OCI-LY7 (cell line): ENCODE data around the gene LRRFIP2. TPM values are rescaled to one million over a fixed set of nuclear protein-coding genes. Genes with fewer than 3 reads are reported as not detected.

Experiments
- BruUV-seq: library from RNA; stranded (reverse); fragments of 400-500 nt; replicated peaks from 2 replicates; lab custom pipeline; 2021; lab: Mats Ljungman, UMichigan
- CTCF ChIA-PET: fragments of 300-600 bp; sonication (Branson Sonifier 250); formaldehyde crosslinking; loops from one replicate; lab custom pipeline; 2022; ENCODE audit warnings: antibody characterized with exemption; ENCODE audit not compliant: unreplicated experiment; lab: Charles Lee
- POLR2A ChIA-PET: fragments of 300-600 bp; sonication (Branson Sonifier 250); formaldehyde crosslinking; loops from one replicate; lab custom pipeline; 2022; ENCODE audit warnings: antibody characterized with exemption; lab: Charles Lee
- DNase-seq: peaks from one replicate; pipeline ENCODE4 v3.0.0-alpha.2; 2015; ENCODE audit warnings: low spot score
- H2AFZ ChIP-seq: fragments of 200-600 bp; sonication (generic), shearing (Covaris generic); 2 replicates; pipeline ENCODE4 v1.6.1; 2014; ENCODE audit warnings: mild to moderate bottlenecking, antibody characterized with exemption, low read length, moderate library complexity
- H3K27ac ChIP-seq: fragments of 200-600 bp; sonication (generic); 2 replicates; pipeline ENCODE4 v1.5.1; 2014; ENCODE audit warnings: mixed run types, low read depth, mild to moderate bottlenecking, moderate library complexity, low read length, inconsistent platforms; ENCODE audit not compliant: poor library complexity, severe bottlenecking
- H3K36me3 ChIP-seq: fragments of 200-600 bp; sonication (generic); 2 replicates; pipeline ENCODE4 v1.6.1; 2014; ENCODE audit warnings: mild to moderate bottlenecking, antibody characterized with exemption, low read length, moderate library complexity, mixed read lengths; ENCODE audit not compliant: insufficient read depth
- H3K4me1 ChIP-seq: fragments of 200-600 bp; sonication (generic); 2 replicates; pipeline ENCODE4 v1.5.1; 2014; ENCODE audit warnings: mild to moderate bottlenecking, low read length; ENCODE audit not compliant: insufficient read depth, poor library complexity, severe bottlenecking
- H3K4me2 ChIP-seq: fragments of 200-600 bp; sonication (generic); 2 replicates; pipeline ENCODE4 v1.6.1; 2014; ENCODE audit warnings: mild to moderate bottlenecking, low read length
- H3K4me3 ChIP-seq: fragments of 200-600 bp; sonication (generic); 2 replicates; pipeline ENCODE4 v1.5.1; 2014; ENCODE audit warnings: mild to moderate bottlenecking, low read depth, low read length; ENCODE audit not compliant: poor library complexity, severe bottlenecking
- H3K79me2 ChIP-seq: fragments of 200-600 bp; sonication (generic); 2 replicates; pipeline ENCODE4 v1.6.1; 2016; ENCODE audit warnings: low read depth, mild to moderate bottlenecking, low read length, moderate library complexity, mixed read lengths; ENCODE audit not compliant: insufficient read depth
- H3K9me2 ChIP-seq: fragments of 200-600 bp; sonication (generic); 2 replicates; pipeline ENCODE4 v1.6.1; 2016; ENCODE audit warnings: mild to moderate bottlenecking, low read length, mixed read lengths; ENCODE audit not compliant: insufficient read depth
- H3K9me3 ChIP-seq: fragments of 200-600 bp; sonication (generic); 2 replicates; pipeline ENCODE4 v1.6.1; 2014; ENCODE audit warnings: mild to moderate bottlenecking, mixed run types, low read length, mixed read lengths
- H4K20me1 ChIP-seq: fragments of 200-600 bp; sonication (generic); 2 replicates; pipeline ENCODE4 v1.6.1; 2014; ENCODE audit warnings: mild to moderate bottlenecking, antibody characterized with exemption, low read length, moderate library complexity, mixed read lengths; ENCODE audit not compliant: insufficient read depth
- CTCF ChIP-seq: fragments of 200-600 bp; sonication (generic); conservative IDR thresholded peaks from 2 replicates; pipeline ENCODE4 v1.5.1; 2014; ENCODE audit warnings: mild to moderate bottlenecking, antibody characterized with exemption, low read length, moderate library complexity, mixed read lengths
- EZH2phosphoT487 ChIP-seq: fragments of 200-600 bp; sonication (generic); IDR thresholded peaks from 2 replicates; pipeline ENCODE4 v1.6.1; 2018; ENCODE audit warnings: low read depth, borderline replicate concordance, mild to moderate bottlenecking, mixed run types, antibody characterized with exemption, low read length, moderate library complexity, mixed read lengths
- intact Hi-C: fragments of 100-400 bp; cut with micrococcal nuclease; formaldehyde crosslinking; loops from one replicate; pipeline ENCODE4 v1.10.0; 2022; ENCODE audit not compliant: unreplicated experiment
- total RNA-seq, 2 experiments: library from RNA; depleted of rRNA in 1 of 2; stranded (reverse); fragments of >200 nt in 1 of 2; shearing (Covaris generic) in 1 of 2; gene quantifications; 2 replicates each; pipeline ENCODE4 v1.2.3, GENCODE V29; 2014 to 2022

Gene LRRFIP2
- total RNA-seq, 2 experiments from 2014 or later, result 23.7 to 37.3 TPM

- Histone ChIP-seq H3K4me1 (no peaks in the 10 kb centered on the region), H3K4me3 (no peak overlapping the region), H3K9me3 (no peaks in the 10 kb centered on the region), H2AFZ (no peak overlapping the region), H4K20me1 (no peaks in the 10 kb centered on the region), H3K79me2 (no peaks in the 10 kb centered on the region), H3K4me2 (no peak overlapping the region), H3K36me3 (no peaks in the 10 kb centered on the region), H3K27ac (no peak overlapping the region), H3K9me2 (no peaks in the 10 kb centered on the region)
- no peak for DNase-seq
- ChIA-PET CTCF (no interaction called here), POLR2A (interaction anchor here (0.6 to 1.0 kb wide), 2 partner anchors 23 to 251 kb away, joined by 3 to 4 read pairs; no protein-coding TSS in a partner anchor)
- TF ChIP-seq EZH2phosphoT487, result no peak
- no peak for TF ChIP-seq CTCF
- no TSS peak for BruUV-seq
- intact Hi-C loops, result loop anchor here (10.0 kb wide), 1 partner anchor 162 kb away; no protein-coding TSS in a partner anchor
Observed at GRCh38 chr3:37217098-37217849, 42.9 kb upstream of the LRRFIP2 start.

GRCh38 chr3:37216597-37217097 lies 42.3 kb upstream of the LRRFIP2 start:
- intact Hi-C loops, result loop anchor here (10.0 kb wide), 1 partner anchor 162 kb away; no protein-coding TSS in a partner anchor
- no TSS peak for BruUV-seq
- no peaks in the 10 kb centered on the region for H4K20me1 ChIP-seq
- no peak overlapping the region for H3K27ac ChIP-seq
- no peak overlapping the region for H2AFZ ChIP-seq
- no peaks in the 10 kb centered on the region for H3K9me2 ChIP-seq
- no peaks in the 10 kb centered on the region for H3K9me3 ChIP-seq
- no peaks in the 10 kb centered on the region for H3K36me3 ChIP-seq
- no peaks in the 10 kb centered on the region for H3K4me1 ChIP-seq
- H3K4me2 ChIP-seq, result no peak overlapping the region
- DNase-seq, result no peak
- TF ChIP-seq CTCF (no peak), EZH2phosphoT487 (no peak)
- H3K79me2 ChIP-seq, result no peaks in the 10 kb centered on the region
- ChIA-PET POLR2A (no interaction called here), CTCF (no interaction called here)
- H3K4me3 ChIP-seq, result no peak overlapping the region

- TF ChIP-seq CTCF (no peak), EZH2phosphoT487 (no peak)
- Histone ChIP-seq H3K4me3 (no peak overlapping the region), H3K9me2 (no peaks in the 10 kb centered on the region), H2AFZ (no peak overlapping the region), H3K4me2 (no peak overlapping the region), H4K20me1 (no peaks in the 10 kb centered on the region), H3K27ac (no peak overlapping the region), H3K36me3 (no peaks in the 10 kb centered on the region), H3K4me1 (no peaks in the 10 kb centered on the region), H3K79me2 (no peaks in the 10 kb centered on the region), H3K9me3 (no peaks in the 10 kb centered on the region)
- ChIA-PET POLR2A (interaction anchor here (0.6 to 0.7 kb wide), 2 partner anchors 103 to 185 kb away, joined by 3 read pairs; no protein-coding TSS in a partner anchor), CTCF (no interaction called here)
- intact Hi-C loops, result loop anchor here (10.0 kb wide), 1 partner anchor 159 kb away; no protein-coding TSS in a partner anchor
- no peak for DNase-seq
- BruUV-seq, result no TSS peak
Observed at GRCh38 chr3:37214076-37214475, 39.7 kb upstream of the LRRFIP2 start.
